GM12892 (cell line): ENCODE measurements around the gene LARP4B.

ENCODE experiments used
- DNase-seq: peaks from one replicate; pipeline ENCODE4 v3.0.0; 2011; ENCODE audit not compliant: insufficient read length
- FAIRE-seq: peaks from 2 replicates; lab custom pipeline; 2011; peaks lifted over from hg19 to GRCh38; lab: Jason Lieb, UNC
- POLR2A ChIP-seq: IDR thresholded peaks from 2 replicates; pipeline ENCODE4 v1.6.1; 2011; ENCODE audit warnings: low read depth, low read length, control low read depth
- POLR2AphosphoS5 ChIP-seq: IDR thresholded peaks from 2 replicates; pipeline ENCODE4 v1.6.1; 2011; ENCODE audit warnings: low read depth, low read length, control low read depth
- TAF1 ChIP-seq: IDR thresholded peaks from 2 replicates; pipeline ENCODE4 v1.6.1; 2011; ENCODE audit warnings: low read depth, mild to moderate bottlenecking, control low read depth, low read length, borderline replicate concordance

The LARP4B gene

DNA sequence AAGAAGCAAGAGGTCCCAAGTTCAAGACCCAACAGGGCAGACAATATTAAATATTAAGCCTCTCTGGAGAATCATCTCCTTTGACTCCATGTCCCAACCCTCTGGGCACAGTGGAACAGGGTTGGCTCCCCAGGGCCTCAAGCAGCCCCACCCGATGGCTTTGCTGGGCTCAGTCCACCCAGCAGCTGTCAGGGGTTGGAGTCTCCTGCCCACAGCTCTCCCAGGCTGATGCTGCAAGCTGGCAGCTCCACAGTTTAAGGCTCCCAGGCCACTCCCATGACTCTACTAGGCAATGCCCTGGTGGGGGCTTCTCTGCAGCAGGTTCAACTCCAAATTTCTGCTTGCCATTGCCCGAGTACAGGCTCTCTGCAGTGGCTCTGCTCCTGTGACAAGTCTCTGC, 55.1 kb downstream of the LARP4B start:
- TF ChIP-seq POLR2AphosphoS5 (no peak), POLR2A (no peak)
- FAIRE-seq: no peak
- no peak for DNase-seq

DNA sequence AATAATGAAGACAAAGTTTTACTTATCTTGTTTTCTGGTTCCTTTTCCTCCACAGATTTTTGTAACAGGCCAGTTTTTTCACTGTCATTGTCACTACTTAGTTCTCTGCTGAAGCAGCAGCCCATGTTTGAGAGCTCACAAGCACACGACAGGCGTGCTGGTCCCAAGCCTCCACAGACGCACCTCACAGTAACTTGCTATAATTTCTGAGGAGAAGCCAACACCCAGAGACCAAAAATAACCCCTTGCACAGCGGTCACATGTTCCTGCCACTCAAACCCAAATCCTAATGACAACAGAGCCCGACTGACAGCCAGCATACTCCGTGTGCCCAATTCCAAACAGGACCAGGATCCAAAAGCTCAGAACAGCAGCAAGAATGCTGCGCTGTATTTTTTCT, 58.5 kb downstream of the LARP4B start:
- no peak for DNase-seq
- no peak for TF ChIP-seq POLR2A
- TF ChIP-seq TAF1: no peak
- no peak for TF ChIP-seq POLR2AphosphoS5
- no peak for FAIRE-seq

DNA sequence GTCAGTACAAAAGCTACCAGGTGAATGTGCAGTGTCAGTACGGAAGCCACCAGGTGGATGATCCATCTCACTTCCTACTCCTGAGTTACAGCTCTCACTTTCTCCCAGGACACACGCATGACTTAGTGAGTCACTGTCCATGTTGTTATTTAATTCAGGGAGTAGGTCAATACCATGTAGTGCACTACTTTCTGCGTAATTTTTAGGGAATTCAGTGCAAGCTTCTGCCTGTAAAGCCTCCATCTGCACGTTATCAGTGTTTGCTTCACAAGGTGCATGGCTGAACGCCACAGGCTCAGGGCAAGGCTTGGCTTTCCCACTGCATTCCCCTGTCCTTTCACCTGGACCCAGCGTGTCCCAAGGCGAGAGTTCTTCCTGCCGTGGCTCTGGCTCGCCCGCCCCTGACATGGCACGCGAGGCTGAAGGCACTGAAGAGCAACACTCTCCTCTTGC, 59.5 kb downstream of the LARP4B start:
- no peak for TF ChIP-seq POLR2A
- TF ChIP-seq TAF1: no peak
- no peak for TF ChIP-seq POLR2AphosphoS5
- no peak for FAIRE-seq
- no peak for DNase-seq

DNA sequence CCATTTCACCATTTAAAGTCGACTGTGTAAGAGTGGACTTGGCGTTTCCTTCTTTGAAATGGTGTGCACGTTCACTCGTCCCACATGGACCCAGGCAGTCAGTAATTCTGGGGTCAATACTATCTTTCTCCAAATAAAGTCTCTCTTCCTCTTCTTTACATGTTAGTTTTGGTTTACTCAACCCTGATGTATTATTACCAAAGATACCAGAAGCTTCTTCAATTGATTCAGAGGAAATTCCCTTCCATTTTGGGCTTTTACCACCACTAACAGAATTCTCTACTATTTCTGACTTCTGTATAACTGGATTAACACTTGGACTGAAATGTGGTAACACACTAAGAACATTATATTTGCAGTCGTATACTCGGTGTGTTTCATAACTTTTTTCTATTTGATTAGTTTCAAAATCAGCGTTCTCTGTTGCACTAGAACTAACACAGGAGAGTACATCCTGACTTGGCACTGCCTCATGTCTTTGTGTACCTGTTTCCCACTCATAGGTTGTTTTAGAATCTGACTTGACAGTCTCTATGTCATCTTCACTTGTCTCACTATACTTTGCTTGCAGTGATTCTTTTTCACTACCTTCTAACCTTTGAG, 60.8 kb downstream of the LARP4B start:
- no peak for FAIRE-seq
- no peak for TF ChIP-seq POLR2A
- no peak for TF ChIP-seq POLR2AphosphoS5
- no peak for TF ChIP-seq TAF1

DNA sequence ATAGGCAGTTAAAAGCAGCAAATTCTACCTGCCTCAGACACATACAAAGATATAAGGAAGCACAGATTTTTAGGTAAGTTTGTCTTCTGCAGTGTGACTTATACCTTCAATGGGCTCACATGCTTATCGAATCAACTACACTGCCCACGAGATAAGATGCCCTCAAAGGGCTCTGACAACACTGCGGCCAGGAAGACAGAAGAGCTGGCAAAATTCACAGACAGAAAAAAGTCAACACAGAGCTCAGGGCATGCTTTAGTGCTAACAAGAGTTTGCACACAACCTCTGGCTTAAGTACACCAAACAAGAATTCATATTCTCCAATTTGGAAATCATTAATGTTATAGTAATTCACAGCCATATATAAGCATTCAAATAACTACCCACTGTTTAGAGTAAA, 62.3 kb downstream of the LARP4B start:
- TF ChIP-seq POLR2A (no peak), POLR2AphosphoS5 (no peak), TAF1 (no peak)
- FAIRE-seq (no peak), DNase-seq (no peak)

More for the DNA sequence above, 60.8 kb downstream of the LARP4B start:
- DNase-seq: no peak

DNA sequence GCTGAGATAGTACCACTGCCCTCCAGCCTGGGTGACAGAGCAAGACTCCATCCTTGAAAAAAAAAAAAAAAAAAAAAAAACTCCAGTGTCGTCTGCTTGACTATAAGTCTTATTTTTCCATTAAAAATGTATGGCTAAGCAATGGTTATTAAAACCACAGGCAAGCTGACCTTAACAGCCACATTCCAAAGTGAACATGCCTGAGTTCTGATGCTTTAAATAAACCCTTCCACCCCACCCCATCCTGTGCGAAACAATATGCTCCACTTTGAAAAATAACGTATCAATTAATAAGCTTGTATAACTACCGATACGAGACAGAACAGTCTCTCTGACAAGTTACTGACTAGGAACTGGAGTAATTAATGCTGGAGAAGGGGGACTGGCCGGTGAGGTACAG, 63.7 kb downstream of the LARP4B start:
- DNase-seq: no peak
- TF ChIP-seq TAF1 (no peak), POLR2A (no peak), POLR2AphosphoS5 (no peak)
- FAIRE-seq: no peak

DNA sequence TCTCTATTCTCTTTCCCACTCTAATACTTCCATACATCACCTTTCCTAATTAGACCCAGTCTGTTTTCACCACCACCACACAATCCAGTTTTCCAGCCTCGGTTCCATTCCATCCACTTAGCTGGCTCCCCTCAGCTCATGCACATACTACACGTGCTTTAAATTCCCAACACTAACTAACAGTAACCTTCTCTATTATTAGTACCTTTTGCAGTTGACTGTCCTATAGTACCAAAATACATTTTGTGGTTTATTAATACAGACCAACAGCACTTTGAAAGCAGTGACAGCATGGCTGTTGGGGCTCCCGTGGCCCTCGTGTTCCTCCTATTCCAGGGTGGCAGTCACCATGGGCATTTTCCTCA, 64.9 kb downstream of the LARP4B start:
- DNase-seq: no peak
- no peak for FAIRE-seq
- TF ChIP-seq TAF1: no peak
- TF ChIP-seq POLR2A: no peak
- no peak for TF ChIP-seq POLR2AphosphoS5

DNA sequence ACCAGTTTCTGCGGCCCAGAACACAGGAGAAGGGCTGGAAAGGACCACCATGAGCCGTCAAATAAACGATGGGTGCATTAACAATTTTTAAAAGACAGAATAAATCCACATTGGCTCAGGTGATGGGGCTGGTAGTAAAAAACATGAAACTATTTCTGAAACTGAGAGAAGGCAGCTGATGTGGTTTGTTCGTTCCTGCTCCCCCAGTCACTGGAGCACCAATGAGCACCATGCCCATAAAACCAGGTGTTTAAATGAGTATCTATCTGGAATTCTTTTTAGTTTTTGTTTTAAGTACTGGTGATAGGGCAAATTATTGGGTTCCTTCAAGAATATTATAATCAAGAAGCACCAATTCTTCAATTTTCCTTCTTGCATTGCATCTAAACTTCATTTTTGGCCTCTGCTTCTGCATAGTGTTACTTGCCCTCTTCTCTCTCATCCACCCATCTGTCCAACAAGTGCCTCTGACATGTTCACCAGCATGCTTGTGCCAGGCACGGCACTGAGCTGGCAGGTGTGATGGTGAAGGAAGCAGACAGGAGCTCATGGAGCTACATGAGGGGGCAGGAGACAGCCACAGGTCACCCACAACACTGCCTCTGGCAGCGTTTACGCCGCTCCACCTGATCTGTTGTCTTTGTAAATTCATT, 65.5 kb downstream of the LARP4B start:
- DNase-seq: no peak
- no peak for FAIRE-seq
- TF ChIP-seq POLR2AphosphoS5 (no peak), TAF1 (no peak), POLR2A (no peak)

DNA sequence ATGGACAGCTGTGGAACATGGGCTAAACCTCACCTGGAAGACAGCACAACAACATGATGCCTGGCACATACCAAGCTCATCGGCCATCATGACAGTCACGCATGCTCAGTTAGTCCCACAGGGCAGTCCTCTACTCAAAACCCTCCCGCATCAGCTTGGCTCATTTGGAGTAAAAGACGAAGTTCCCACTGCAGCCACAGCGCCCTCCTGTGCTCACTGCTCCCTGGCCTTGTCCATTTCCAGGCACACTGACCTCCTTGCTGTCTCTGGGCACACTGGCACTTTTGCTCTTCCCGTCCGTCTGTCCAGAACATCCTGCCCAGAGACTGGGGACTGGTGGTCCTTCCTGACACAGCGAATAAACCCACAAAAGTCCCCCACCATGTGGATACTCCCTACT, 66.2 kb downstream of the LARP4B start:
- TF ChIP-seq POLR2AphosphoS5 (no peak), POLR2A (no peak), TAF1 (no peak)
- DNase-seq (no peak), FAIRE-seq (no peak)

DNA sequence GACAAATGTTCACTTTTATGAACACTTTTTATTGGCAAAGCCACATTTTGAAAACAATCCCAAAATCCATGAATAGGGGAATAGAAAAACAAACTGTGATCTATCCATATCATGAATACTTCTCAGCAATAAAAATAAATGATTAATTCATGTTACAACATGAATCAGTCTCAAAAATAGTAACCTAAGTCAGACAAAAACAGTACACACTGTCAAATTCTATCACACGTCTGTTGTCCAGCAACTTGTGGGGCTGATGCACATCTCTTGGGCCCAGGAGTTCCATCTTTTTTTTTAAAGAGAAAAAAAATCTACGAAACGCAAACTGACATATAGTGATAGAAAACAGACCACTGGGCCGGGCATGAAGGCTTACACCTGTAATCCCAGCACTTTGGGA, 71.0 kb downstream of the LARP4B start:
- DNase-seq: no peak
- FAIRE-seq: no peak
- no peak for TF ChIP-seq TAF1
- TF ChIP-seq POLR2AphosphoS5: no peak
- TF ChIP-seq POLR2A: no peak

DNA sequence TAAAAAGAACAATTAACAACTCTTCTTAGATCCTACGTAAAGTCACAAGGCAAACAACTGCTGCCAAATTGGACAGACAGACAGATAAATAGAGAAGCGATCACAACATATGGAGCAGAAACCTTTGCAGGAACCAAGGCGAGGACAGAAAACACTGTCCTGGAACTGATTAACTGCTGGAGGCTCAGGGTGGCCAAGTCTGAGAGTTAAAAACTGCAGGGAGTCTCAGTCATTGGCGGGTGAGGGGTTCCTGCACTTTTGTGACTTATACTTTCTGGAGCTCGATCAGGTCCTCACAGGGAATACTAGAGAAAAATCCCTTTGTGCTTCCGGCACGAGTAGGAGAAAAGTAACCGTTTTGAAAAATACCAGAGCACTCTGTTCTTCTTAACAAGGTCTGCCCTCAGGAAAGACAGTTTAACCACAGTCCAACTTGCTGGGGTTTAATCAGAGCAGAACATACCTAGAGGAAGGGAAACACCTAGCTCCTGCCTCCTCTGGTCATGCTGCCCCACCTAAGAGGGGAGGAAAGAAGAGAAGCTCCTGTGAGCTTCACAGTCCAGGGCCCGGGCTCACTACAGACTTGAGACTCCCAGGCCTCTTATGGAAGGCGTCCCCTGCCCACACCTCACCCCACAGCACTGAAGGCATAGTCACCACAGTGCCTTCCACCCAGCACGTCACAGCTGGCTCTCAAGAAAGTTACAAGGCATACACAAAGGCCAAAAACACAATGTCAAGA, 74.9 kb downstream of the LARP4B start:
- DNase-seq (no peak), FAIRE-seq (no peak)
- TF ChIP-seq POLR2AphosphoS5: no peak
- TF ChIP-seq POLR2A: no peak
- TF ChIP-seq TAF1: no peak

DNA sequence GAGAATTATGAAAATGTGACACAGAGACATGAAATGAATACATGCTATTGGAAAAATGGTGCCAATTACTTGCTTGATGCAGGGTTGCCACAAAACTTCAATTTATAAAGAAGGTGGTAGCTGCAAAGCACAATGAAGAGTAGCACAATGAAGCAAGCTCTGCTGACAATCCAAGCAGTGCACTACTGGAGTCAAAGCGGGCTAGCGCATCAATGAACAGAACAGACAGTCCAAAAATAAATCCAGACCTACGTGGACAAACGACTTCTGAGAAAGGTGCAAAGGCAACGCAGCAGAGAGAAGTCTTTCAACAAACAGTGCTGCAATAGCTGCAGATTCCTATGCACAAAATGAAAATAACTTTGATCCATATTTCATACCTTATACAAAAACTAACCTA, 75.8 kb downstream of the LARP4B start:
- no peak for TF ChIP-seq POLR2AphosphoS5
- no peak for TF ChIP-seq TAF1
- no peak for TF ChIP-seq POLR2A
- no peak for DNase-seq
- no peak for FAIRE-seq
